AG08395 (cell line): ENCODE data around the gene ISM1.

ENCODE experiments used
- DNase-seq: peaks from one replicate; pipeline ENCODE4 v3.0.0; 2012; ENCODE audit warnings: mixed read lengths, low spot score

Gene ISM1

DNA sequence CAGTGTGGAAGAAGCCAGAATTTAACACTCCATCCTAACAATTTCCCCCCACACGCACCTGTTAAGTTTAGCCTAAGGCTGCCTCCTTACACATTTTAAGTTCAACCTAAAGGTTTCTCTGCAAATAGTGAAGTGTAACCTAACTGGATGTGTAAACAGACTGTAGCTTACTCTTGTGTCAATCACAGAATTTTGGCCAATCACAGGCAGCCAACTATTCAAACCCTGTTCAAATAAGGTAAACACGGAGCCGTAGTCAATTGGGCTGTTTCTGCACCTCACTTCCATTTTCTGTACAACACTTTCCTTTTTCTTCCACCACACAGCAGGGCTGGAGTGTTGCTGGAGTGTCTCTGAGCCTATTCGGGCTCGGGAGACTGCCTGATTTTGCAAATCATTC lies 92.1 kb downstream of the ISM1 start:
- no peak for DNase-seq

DNA sequence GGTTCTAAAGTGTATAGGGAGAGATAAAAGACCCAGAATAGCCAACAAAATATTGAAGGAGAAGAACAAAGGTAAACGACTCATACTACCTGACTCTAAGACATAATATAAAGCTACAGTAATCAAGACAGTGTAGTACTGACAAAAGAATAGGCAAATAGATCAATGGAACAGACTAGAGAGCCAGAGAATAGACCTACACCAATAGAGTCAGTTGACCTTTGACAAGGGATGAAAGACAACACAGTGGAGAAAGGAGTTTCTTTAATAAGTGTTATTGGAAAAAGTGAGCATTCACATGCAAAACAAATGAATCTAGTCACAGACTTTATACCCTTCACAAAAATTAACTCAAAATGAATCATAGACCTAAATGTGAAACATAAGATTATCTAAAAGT lies 96.4 kb downstream of the ISM1 start:
- no peak for DNase-seq

DNA sequence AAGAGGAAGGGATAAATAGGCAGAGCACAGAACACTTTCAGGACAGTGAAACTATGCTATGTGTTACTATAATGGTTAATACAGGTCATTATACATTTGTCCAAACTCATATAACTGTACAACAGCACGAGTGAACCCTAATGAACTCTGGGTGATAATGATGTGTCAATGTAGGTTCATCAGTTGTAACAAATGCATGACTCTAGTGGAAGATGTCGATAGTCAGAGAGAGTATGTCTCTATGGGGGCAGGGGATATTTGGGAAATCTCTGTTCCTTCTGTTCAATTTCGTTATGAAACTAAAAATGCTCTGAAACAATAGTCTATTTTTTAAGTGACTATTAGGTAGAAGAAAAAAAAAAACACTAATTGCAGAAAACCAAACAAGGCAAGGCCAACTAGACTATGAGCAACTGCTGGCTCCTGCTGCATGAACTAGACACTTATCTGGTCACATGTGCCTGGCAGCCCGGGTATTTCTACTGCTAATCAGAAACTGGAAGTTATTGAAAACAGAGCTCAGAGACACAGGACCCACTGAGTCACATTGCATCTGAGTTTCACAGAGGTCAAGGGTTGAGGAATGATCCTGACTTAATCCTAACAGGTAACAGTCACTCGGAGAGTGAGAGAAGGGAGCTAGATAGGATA lies 97.9 kb downstream of the ISM1 start:
- DNase-seq: peak; percentile 2

DNA sequence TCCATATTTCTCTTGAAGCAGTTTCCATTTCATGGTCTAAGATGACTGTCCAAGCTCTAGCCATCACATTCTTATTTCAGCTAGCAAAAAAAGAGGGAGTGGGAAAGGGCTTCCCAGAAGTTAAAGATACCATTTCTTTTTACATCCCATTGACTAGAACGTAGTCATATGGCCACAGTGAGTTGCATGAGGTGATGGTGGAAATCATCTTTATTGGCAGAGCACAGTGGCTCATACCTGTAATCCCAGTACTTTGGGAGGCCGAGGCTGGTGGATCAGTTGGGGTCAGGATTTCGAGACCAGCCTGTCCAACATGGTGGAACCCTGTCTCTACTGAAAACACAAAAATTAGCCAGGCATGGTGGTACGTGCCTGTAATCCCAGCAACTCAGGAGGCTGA lies 99.6 kb downstream of the ISM1 start:
- DNase-seq: peak; percentile 0

DNA sequence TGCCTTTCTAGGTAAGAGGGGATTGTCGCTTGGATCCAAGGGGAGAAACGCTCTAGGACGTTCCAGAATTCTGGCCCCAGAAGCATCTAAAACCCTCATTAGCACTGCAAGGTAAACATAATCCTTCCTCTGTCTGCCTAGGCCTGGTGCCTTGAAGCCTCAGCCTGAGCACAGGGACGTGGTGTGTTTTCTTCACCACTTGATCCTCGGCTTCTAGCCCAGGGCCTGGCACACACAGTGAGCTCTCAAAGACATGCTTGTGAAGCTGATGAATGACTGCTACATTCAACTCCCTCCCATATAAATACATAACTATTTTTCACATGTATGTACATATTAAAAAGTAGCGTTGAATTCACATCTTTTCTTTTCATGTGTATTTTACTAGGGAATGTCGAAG lies 100.3 kb downstream of the ISM1 start:
- peak; percentile 1 for DNase-seq

DNA sequence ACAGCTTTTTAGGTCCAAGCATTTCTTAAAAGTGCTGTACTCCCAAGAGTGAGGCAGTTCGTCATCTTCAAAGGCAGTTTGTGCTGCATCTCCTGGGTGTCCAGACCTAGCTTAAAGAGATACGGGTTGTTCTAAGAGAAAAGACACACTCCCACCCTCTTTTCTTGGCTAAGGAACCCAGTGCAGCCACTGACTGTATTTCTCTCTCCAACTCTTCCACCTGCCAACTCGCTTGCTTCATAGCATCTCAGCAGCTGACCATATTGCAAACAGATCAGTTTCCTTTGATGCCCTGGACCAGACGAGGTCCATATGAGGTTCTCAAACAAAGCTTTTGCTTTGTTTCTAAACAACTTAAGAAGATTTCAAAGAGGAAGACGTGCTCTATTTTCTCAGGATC lies 101.1 kb downstream of the ISM1 start:
- DNase-seq: peak; percentile 1

DNA sequence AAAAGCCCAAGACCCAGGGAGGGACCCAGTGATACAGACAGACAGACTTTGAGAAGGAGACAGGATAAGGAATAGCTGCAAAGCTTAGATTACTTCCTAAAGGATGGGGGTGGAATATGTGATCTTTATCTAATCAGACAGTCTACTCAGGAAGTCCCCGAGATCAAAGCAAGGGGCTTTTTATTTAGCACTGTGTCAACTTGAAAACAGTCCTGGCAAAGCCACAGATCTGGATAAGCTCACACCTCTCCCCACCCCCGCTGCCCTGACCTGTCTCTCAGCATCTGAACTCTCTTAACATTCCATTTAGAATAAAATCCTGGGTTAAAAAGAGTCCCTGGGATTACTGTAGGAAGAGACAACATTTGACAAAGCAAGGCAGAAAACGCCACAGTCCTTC lies 101.5 kb downstream of the ISM1 start:
- DNase-seq: peak; percentile 0

DNA sequence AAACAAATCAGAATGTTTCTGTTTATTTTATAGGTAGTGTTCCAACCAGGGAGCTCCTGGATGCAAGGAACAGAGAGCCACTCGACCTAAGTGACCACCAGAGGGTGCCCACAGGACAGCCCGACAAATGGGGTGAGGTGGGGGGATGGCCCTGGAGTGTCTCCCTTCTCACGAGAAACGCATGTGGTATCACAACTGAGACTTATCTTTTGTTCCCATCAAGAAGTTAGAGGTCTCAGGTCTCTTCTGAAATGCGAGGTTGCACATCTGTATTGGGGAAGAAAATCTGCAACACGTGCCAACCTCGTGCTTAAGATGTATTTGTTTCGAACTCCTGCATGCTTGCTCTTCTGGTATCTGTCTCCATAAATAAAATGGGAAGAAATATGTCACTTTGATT lies 104.0 kb downstream of the ISM1 start:
- DNase-seq: peak; percentile 30

DNA sequence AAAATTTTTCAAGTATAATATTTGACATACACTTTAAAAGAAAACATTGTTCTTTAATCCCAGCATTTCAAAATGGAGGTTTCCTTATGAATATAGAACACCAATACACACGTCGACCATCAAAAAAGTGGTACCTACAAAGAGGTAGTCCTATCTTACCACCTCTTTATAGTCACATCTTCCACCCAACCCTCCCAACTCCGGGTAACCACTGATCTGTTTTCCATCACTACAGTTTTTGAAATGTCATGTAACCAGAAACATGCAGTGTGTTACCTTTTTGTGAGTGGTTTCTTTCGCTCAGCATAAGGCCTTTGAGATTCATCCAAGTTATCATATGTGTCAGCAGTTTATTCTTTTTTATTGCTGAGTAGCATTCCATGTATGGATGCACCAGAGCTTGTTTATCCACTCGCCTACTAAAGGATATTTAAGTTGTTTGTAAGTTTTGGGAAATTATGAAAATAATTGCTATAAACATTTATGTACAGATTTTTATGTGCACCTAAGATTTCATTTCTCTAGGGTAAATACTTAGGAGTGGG lies 104.8 kb downstream of the ISM1 start:
- no peak for DNase-seq

DNA sequence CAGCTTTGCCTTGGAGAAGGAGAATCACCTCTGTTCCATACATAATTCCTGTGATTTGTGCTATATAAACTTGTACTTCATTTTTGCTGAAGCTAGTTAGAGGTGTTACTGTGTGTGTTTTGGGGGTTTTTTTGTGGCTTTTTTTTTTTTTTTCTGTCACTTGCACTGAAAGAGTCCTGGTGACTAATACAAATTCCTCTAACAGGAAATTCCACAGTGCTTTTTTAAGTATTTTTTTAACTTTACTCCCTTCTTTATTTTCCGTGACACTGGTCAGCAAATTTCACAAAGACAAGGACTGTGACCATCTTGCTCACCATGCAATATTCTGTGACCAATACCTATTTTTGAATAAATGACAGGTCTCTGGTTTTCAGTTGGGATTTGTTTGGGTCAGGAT lies 110.5 kb downstream of the ISM1 start:
- DNase-seq: peak; percentile 43

DNA sequence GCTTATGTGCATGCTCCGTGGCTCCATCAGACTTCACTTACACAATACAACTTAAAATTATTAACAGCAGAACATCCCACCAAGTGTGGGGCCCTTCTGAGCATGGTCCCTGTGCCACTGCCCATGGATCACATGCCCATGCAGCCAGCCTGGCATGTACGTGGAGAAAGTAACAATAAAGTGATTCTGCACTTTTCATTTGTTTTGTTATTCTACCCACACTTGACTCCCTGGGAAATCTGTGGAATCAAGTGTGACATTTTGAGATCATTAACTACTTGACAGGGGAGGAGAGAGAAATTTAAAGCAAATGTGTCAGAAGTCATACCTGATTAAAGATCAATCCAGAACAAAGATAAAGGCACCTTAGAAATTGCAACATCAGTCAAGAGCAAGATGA lies 112.0 kb downstream of the ISM1 start:
- DNase-seq: no peak

DNA sequence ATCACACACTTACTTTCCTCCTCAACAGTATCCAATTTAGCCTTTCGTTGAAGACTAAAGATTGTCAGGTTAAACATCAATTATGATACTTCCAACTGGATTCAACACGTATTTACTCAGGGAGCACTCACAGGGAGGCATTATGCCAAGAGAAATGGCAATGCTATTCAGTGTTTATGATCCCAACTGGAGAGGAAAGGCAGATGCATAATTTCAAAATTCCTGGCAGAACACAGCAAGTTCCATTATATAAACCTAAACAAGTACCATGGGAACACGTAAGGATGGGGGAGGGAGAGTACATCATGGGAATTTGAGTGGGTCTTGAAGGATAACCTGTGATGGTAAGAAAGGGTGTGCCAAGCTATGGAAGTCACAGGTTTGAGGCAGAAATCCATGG lies 112.7 kb downstream of the ISM1 start:
- DNase-seq: peak; percentile 0

DNA sequence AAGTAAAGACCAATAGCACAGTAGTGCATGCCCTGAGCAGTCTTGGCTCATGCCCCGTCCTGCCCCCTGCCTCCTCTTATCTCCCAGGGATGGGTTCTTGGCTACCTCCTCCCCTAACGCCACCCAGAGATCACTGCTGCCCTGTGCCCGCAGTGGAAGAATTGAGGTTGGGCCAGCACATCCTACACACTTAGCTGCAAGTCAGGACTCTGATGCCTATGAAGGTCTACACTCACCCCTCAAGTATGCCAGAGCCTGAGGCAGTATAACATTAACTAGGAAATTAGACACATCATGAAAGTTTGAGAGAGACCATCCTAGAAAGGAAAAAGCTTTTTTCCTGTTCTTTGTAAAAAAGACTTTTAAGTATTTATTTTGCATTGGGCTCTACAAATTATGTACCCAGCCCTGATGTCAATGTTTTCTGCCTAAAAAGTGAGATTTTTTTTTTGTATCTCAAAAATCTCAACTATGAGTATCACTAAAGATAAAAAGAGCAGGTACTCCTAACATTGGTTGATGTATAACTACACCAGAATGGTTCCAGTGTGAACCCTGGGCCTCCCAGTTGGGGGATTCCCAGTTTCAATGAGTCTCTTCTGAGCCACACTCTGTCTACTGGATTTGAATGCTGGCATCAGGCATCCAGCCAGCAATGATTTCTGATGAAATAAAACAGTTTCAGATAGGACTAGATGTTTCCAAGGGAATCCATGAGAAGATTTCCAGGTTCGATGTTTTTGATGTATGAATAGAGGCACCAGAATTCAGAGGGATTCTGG lies 115.4 kb downstream of the ISM1 start:
- peak; percentile 45 for DNase-seq

DNA sequence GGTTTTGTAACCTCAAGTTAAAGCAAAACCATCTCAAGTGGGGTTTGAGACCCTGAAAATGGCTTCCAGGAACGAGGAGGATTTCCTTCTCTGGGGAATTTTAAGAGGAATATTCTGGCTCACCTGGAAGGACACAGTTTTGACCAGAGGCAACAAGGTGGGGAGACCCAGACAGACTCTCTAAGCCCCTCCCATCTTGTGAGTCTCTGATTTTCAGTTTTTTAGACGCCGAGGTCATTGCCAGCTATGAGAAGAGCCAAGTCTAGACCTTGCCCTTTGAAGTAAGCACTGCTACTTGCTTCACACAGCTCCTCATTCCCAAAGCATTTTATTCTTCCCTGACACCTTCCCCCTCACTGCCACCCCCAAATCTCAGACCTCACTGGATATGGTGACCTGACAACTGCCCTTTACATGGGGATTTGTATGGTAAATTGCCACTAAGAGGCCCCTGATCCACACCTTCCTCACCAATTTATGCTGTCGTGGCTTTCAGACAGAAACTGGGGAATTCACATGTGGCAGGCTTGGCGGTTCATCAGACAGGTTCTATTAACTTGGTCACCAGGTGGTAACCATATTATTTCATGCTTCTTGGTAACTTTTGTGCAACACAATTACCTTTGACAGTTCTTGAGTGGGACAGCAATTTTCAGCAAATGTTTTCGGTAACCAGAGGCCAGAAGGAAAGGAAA lies 116.2 kb downstream of the ISM1 start:
- peak; percentile 0 for DNase-seq

DNA sequence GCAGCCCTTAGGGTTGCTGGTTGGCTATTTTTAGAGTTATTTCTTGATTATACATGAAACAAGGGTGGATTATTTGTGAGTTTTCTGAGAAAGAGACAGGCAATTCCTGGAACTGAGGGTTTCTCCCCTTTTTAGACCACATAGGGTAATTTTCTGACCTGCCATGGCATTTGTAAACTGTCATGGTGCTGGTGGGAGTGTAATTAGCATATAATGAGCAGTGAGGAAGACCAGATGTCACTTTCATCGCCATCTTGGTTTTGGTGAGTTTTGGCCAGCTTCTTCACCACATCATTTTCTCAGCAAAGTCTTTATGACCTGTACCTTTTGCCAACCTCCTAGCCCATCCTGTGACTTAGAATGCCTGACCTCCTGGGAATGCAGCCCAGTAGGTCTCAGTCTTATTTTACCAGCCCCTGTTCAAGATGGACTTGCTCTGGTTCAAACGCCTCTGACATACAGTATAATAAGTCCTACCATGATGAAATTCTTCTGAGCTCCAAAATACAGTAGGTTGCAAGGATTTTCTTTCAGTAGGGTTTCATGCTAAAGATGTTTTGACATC lies 117.1 kb downstream of the ISM1 start:
- DNase-seq: no peak

DNA sequence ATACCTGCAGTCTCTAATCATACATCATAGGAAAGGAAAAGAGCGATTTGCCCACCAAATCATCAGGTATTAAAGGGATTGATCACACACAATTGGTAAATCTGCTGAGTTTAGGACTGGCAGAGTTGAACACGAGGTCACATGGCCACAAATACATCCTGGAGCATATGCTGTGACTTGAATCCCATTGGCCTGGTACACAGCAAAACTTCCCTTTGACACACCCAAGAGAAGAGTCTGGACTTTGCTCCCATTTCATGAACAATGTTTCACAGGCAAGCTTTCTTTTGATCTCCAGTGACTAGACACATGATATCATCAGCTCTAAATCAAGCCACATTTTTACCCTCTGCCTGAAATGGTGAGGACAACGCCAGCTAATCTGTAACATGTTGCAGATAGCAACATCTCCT lies 117.9 kb downstream of the ISM1 start:
- peak; percentile 1 for DNase-seq

DNA sequence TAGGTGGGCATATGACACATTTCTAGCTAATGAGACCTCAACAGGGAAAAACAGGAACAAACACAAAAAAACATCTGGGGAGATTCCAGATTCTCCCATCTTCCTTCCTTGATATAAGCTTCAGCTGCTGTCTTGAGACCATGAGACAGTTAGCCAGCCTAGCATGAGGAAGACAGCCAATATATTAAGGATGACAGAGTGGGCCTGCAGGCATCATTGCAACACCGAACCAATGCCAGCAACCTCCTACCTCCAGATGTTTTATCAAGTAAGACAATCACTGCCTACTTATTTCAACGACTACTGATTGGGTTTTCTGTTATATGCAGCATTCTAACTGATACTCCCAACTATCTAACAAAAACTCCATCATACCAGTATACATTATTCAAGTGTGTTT lies 119.0 kb downstream of the ISM1 start:
- DNase-seq: no peak

DNA sequence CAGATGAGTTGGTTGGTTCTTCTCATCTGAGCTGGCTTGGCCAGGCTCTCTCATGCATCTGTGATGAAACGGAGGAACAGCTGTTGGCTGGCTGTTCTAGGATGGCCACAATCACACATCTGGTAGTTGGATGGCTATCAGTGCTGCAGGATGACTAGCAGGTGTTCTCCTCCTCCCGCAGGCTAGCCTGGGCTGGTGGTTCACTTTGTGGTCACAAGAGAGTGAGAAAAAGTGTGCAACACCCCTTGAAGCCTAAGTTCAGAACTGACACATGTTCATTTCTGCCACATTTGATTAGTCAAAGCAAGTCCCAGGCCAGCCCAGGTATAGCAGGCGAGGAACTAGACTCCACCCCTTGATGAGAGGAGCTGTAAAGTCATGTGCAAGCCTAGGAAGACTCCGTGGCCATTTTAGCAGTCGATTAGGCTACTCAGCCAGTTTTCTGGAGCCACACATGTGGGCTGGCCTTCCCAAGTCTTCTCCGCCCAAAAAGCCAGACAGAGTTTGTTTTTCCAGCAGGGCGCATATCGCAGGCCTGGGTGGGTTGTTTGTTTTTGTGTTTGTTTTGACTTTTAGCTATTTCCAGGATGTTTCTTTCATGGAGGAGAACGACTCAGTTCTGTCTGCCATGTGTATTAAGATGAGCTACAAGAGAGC lies 120.8 kb downstream of the ISM1 start:
- no peak for DNase-seq

DNA sequence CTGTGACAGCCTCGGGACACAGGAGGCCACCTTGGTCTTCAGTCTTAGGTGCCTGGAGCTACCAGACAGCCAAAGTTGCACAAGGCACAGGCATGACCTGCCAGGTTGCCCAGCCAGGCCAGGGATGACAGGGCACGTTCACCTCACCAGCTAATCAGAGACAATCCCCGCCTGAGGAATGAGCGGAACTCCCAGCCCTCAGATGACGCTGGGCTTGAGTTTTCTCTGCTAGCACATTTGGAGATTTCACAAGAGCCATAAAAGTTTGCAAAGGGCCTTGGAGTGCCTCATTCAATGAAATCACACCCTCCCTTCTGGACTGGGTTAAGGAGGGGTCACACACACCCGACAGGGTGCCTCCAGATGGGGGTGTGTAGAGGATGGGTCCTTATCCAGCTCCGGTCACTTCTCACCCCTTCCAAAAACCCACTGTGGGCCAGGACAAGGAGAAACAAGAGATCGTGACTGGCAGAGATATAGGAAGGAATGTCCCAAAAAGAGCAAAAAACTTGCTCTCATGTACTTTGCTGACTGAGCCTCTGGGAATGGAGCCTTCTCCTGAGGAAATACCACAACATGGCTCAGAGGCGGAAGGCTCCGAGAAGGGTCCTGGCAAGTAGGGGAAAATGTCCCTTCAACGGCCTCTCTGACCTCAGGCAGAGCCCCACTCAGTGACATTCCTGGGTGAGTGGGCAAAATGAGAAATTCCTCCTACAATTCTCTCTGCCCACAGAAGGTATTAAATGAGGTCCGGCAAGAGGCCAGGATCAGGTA lies 121.6 kb downstream of the ISM1 start:
- DNase-seq: peak; percentile 67

DNA sequence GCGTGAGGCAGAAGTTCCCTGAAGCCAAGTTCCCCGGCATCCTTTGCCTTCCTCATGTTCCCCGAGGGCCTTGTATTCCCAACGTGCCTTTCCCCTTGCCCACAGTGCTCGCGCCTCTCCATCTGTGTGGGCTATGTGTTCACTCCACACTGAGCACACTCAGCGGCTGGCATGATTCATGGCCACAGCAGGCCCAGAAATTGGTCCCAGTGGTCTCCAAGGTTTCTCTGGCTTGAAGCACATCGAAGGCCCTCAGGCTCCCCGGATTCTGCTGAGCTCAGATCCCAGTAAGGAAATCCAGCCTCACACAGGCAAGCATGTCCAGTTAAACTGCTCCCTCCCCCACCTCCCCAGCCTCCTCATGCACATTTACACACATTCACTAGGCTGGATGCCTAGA lies 123.6 kb downstream of the ISM1 start:
- DNase-seq: no peak
